H1 (cell line): ENCODE measurements around the gene BAG2.

Experiments
- BACH1 ChIP-seq: IDR thresholded peaks from 2 replicates; pipeline ENCODE4 v1.6.1; 2012; ENCODE audit warnings: low read length, improper control_type of control experiment
- BRCA1 ChIP-seq: IDR thresholded peaks from 2 replicates; pipeline ENCODE4 v1.6.1; 2012; ENCODE audit warnings: low read depth, low read length, improper control_type of control experiment
- EZH2 ChIP-seq: fragments of 200-600 bp; sonication (generic); IDR thresholded peaks from 2 replicates; pipeline ENCODE4 v1.7.1; 2012; ENCODE audit warnings: low read depth, mild to moderate bottlenecking, moderate library complexity, low read length, inconsistent platforms; ENCODE audit not compliant: severe bottlenecking
- KDM5A ChIP-seq: fragments of 200-600 bp; IDR thresholded peaks from 2 replicates; pipeline ENCODE4 v1.7.1; 2012; ENCODE audit warnings: mild to moderate bottlenecking, low read length, inconsistent platforms, mixed read lengths
- SIN3A ChIP-seq, 2 experiments: IDR thresholded peaks in 1 of 2; conservative IDR thresholded peaks in 1 of 2; 2 replicates each; pipeline ENCODE4 v1.6.1; 2011 to 2012; ENCODE audit warnings: low read length in 2 of 2, improper control_type of control experiment in 1 of 2, low read depth in 1 of 2, mild to moderate bottlenecking in 1 of 2
- TF ChIP-seq, protein P1 (sequence below): fragments of 300-600 bp; sonication (generic); IDR thresholded peaks from 2 replicates; pipeline ENCODE4 v1.7.1; 2012; ENCODE audit warnings: low read length, moderate library complexity, mild to moderate bottlenecking, inconsistent platforms; ENCODE audit not compliant: insufficient replicate concordance
- TF ChIP-seq, protein P2 (sequence below), 3 experiments: IDR thresholded peaks; 1 replicate in 2 of 3; 2 replicates in 1 of 3; pipeline versions ENCODE4 v1.5.1 to v1.6.1; 2011; ENCODE audit warnings: low read length in 3 of 3, mild to moderate bottlenecking in 3 of 3, inconsistent platforms in 2 of 3, low read depth in 1 of 3, moderate library complexity in 1 of 3; ENCODE audit not compliant: insufficient read depth in 1 of 3; ENCODE audit errors: control extremely low read depth in 1 of 3

DNA sequence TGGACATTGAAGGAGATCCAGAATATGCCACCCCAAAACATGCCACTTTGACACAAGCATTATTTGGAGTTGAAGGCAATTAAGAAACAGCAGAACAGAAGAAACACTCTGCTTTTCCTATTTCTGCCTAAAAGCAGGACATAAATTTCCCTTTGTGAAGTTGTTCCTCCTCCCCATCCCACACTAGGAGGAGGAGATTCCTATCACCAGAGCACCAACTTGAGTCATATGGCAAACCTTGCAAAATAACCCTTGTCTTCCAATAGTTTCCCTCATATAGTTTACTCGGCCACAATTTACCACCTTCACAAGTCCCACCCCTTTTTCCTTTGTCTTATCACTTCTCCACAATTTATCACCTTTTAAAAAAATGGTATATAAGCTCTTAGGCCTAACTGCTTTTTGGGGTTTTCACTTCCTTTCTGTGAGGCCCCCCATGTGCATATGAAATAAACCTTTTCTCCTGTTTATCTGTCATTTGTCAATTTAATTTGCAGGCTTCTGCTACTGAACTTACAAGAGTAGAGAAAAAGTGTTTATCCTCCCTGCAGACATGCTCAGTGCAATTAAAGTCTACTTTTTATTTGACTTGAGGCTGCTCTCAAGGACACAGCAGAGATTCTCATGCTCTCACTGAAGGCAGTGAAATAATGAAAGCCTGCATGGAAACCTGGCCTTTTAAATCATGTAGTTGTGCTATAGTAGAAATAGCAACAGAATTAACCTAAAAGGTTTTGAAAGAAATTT is 52.8 kb downstream of the BAG2 start:
- TF ChIP-seq EZH2 (no peak), KDM5A (no peak), BACH1 (no peak), BRCA1 (no peak), SIN3A (conservative IDR thresholded peaks at IDR 0.05 in 1 of 2, IDR thresholded peaks at IDR 0.05 in 1 of 2; ENCODE audit: low read depth in 1 of 2, low read length in 2 of 2) (no peak)
- TF ChIP-seq, protein P1, sequence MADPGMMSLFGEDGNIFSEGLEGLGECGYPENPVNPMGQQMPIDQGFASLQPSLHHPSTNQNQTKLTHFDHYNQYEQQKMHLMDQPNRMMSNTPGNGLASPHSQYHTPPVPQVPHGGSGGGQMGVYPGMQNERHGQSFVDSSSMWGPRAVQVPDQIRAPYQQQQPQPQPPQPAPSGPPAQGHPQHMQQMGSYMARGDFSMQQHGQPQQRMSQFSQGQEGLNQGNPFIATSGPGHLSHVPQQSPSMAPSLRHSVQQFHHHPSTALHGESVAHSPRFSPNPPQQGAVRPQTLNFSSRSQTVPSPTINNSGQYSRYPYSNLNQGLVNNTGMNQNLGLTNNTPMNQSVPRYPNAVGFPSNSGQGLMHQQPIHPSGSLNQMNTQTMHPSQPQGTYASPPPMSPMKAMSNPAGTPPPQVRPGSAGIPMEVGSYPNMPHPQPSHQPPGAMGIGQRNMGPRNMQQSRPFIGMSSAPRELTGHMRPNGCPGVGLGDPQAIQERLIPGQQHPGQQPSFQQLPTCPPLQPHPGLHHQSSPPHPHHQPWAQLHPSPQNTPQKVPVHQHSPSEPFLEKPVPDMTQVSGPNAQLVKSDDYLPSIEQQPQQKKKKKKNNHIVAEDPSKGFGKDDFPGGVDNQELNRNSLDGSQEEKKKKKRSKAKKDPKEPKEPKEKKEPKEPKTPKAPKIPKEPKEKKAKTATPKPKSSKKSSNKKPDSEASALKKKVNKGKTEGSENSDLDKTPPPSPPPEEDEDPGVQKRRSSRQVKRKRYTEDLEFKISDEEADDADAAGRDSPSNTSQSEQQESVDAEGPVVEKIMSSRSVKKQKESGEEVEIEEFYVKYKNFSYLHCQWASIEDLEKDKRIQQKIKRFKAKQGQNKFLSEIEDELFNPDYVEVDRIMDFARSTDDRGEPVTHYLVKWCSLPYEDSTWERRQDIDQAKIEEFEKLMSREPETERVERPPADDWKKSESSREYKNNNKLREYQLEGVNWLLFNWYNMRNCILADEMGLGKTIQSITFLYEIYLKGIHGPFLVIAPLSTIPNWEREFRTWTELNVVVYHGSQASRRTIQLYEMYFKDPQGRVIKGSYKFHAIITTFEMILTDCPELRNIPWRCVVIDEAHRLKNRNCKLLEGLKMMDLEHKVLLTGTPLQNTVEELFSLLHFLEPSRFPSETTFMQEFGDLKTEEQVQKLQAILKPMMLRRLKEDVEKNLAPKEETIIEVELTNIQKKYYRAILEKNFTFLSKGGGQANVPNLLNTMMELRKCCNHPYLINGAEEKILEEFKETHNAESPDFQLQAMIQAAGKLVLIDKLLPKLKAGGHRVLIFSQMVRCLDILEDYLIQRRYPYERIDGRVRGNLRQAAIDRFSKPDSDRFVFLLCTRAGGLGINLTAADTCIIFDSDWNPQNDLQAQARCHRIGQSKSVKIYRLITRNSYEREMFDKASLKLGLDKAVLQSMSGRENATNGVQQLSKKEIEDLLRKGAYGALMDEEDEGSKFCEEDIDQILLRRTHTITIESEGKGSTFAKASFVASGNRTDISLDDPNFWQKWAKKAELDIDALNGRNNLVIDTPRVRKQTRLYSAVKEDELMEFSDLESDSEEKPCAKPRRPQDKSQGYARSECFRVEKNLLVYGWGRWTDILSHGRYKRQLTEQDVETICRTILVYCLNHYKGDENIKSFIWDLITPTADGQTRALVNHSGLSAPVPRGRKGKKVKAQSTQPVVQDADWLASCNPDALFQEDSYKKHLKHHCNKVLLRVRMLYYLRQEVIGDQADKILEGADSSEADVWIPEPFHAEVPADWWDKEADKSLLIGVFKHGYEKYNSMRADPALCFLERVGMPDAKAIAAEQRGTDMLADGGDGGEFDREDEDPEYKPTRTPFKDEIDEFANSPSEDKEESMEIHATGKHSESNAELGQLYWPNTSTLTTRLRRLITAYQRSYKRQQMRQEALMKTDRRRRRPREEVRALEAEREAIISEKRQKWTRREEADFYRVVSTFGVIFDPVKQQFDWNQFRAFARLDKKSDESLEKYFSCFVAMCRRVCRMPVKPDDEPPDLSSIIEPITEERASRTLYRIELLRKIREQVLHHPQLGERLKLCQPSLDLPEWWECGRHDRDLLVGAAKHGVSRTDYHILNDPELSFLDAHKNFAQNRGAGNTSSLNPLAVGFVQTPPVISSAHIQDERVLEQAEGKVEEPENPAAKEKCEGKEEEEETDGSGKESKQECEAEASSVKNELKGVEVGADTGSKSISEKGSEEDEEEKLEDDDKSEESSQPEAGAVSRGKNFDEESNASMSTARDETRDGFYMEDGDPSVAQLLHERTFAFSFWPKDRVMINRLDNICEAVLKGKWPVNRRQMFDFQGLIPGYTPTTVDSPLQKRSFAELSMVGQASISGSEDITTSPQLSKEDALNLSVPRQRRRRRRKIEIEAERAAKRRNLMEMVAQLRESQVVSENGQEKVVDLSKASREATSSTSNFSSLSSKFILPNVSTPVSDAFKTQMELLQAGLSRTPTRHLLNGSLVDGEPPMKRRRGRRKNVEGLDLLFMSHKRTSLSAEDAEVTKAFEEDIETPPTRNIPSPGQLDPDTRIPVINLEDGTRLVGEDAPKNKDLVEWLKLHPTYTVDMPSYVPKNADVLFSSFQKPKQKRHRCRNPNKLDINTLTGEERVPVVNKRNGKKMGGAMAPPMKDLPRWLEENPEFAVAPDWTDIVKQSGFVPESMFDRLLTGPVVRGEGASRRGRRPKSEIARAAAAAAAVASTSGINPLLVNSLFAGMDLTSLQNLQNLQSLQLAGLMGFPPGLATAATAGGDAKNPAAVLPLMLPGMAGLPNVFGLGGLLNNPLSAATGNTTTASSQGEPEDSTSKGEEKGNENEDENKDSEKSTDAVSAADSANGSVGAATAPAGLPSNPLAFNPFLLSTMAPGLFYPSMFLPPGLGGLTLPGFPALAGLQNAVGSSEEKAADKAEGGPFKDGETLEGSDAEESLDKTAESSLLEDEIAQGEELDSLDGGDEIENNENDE, result no peak
- TF ChIP-seq, protein P2, sequence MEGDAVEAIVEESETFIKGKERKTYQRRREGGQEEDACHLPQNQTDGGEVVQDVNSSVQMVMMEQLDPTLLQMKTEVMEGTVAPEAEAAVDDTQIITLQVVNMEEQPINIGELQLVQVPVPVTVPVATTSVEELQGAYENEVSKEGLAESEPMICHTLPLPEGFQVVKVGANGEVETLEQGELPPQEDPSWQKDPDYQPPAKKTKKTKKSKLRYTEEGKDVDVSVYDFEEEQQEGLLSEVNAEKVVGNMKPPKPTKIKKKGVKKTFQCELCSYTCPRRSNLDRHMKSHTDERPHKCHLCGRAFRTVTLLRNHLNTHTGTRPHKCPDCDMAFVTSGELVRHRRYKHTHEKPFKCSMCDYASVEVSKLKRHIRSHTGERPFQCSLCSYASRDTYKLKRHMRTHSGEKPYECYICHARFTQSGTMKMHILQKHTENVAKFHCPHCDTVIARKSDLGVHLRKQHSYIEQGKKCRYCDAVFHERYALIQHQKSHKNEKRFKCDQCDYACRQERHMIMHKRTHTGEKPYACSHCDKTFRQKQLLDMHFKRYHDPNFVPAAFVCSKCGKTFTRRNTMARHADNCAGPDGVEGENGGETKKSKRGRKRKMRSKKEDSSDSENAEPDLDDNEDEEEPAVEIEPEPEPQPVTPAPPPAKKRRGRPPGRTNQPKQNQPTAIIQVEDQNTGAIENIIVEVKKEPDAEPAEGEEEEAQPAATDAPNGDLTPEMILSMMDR (IDR thresholded peaks at IDR 0.05; ENCODE audit: control extremely low read depth in 1 of 3, insufficient read depth in 1 of 3, low read depth in 1 of 3, low read length in 3 of 3), result no peak
